ENCODE results near the gene TXNDC15.

- peak; percentile 54 for TF ChIP-seq CTCF (conservative IDR thresholded peaks at IDR 0.05; ENCODE audit: low read length)
- no peak for TF ChIP-seq EZH2phosphoT487 (IDR thresholded peaks at IDR 0.05; ENCODE audit: borderline replicate concordance)
These were observed 22.8 kb upstream of the TXNDC15 start for GRCh38 chr5:134851307-134851923.

Data from Loucy (cell line).